WTC11 (cell line): Measurements from ENCODE around the gene EDC4. TPM values are rescaled to one million over a fixed set of nuclear protein-coding genes. Genes with fewer than 3 reads are reported as not detected.

Experiments used
- ATAC-seq: fragments of 200-7000 bp; cut with Tn5 transposase; 2 replicates; pipeline ENCODE4 v1.10.0; 2021; ENCODE audit warnings: mild to moderate bottlenecking, moderate library complexity
- CTCF ChIA-PET: fragments of 300-600 bp; sonication (Branson Sonifier 250); formaldehyde crosslinking; loops from one replicate; lab custom pipeline; 2021; ENCODE audit warnings: antibody characterized with exemption; lab: Charles Lee
- POLR2A ChIA-PET: fragments of 350-600 bp; sonication (Branson Sonifier 250); formaldehyde crosslinking; loops from one replicate; lab custom pipeline; 2021; ENCODE audit warnings: antibody characterized with exemption; lab: Charles Lee
- DNase-seq: peaks from one replicate; pipeline ENCODE4 v3.0.0; 2021; ENCODE audit warnings: low spot score
- H3K27ac Mint-ChIP-seq: 2 replicates; pipeline ENCODE4 v1.8.0; 2021; ENCODE audit warnings: mixed read lengths
- H3K27me3 Mint-ChIP-seq: 2 replicates; pipeline ENCODE4 v1.8.0; 2021; ENCODE audit warnings: low read depth, mild to moderate bottlenecking, moderate library complexity, mixed read lengths
- H3K36me3 Mint-ChIP-seq: 2 replicates; pipeline ENCODE4 v1.8.0; 2021; ENCODE audit warnings: mixed read lengths
- H3K4me1 Mint-ChIP-seq: 2 replicates; pipeline ENCODE4 v1.8.0; 2022; ENCODE audit warnings: mixed read lengths
- H3K4me3 Mint-ChIP-seq: 2 replicates; pipeline ENCODE4 v1.8.0; 2021; ENCODE audit warnings: mild to moderate bottlenecking, moderate library complexity, mixed read lengths
- H3K9me3 Mint-ChIP-seq: 2 replicates; pipeline ENCODE4 v1.8.0; 2021; ENCODE audit warnings: mixed read lengths
- CREM ChIP-seq: sonication (generic); formaldehyde crosslinking; IDR thresholded peaks from 2 replicates; pipeline ENCODE4 v1.8.1; 2022; ENCODE audit warnings: mild to moderate bottlenecking, missing genetic modification reagents, moderate library complexity
- ELF4 ChIP-seq: sonication (generic); formaldehyde crosslinking; IDR thresholded peaks from 2 replicates; pipeline ENCODE4 v1.8.1; 2022; ENCODE audit warnings: low read depth, mild to moderate bottlenecking, moderate library complexity, missing genetic modification reagents
- EMX1 ChIP-seq: fragments of 250-450 bp; sonication (Bioruptor Pico); IDR thresholded peaks from 2 replicates; pipeline ENCODE4 v1.8.0; 2021; ENCODE audit warnings: mild to moderate bottlenecking
- ETV6 ChIP-seq: sonication (generic); formaldehyde crosslinking; IDR thresholded peaks from 2 replicates; pipeline ENCODE4 v1.8.1; 2022; ENCODE audit warnings: mild to moderate bottlenecking, missing genetic modification reagents
- GABPB1 ChIP-seq: sonication (generic); formaldehyde crosslinking; IDR thresholded peaks from 2 replicates; pipeline ENCODE4 v1.8.1; 2023; ENCODE audit warnings: mild to moderate bottlenecking, missing genetic modification reagents
- KAT7 ChIP-seq: sonication (generic); formaldehyde crosslinking; IDR thresholded peaks from 2 replicates; pipeline ENCODE4 v1.8.1; 2023; ENCODE audit warnings: missing genetic modification reagents, mild to moderate bottlenecking, borderline replicate concordance
- MXD4 ChIP-seq: fragments of 250-450 bp; sonication (Bioruptor Pico); IDR thresholded peaks from 2 replicates; pipeline ENCODE4 v1.8.0; 2021; ENCODE audit warnings: mild to moderate bottlenecking, moderate library complexity, borderline replicate concordance
- NR1H2 ChIP-seq: sonication (generic); formaldehyde crosslinking; IDR thresholded peaks from 2 replicates; pipeline ENCODE4 v1.9.0; 2021; ENCODE audit warnings: mild to moderate bottlenecking, moderate library complexity, missing genetic modification reagents
- PRRX2 ChIP-seq: fragments of 250-450 bp; sonication (Bioruptor Pico); IDR thresholded peaks from 2 replicates; pipeline ENCODE4 v1.8.0; 2021; ENCODE audit warnings: mild to moderate bottlenecking
- SMAD3 ChIP-seq: sonication (generic); formaldehyde crosslinking; IDR thresholded peaks from 2 replicates; pipeline ENCODE4 v1.8.0; 2022; ENCODE audit warnings: missing genetic modification reagents, mild to moderate bottlenecking, borderline replicate concordance
- SP1 ChIP-seq: sonication (generic); formaldehyde crosslinking; conservative IDR thresholded peaks from 2 replicates; pipeline ENCODE4 v1.8.1; 2022; ENCODE audit warnings: missing genetic modification reagents
- ZNF121 ChIP-seq: sonication (generic); formaldehyde crosslinking; IDR thresholded peaks from 2 replicates; pipeline ENCODE4 v1.8.0; 2023; ENCODE audit warnings: missing genetic modification reagents
- ZNF219 ChIP-seq: sonication (generic); formaldehyde crosslinking; IDR thresholded peaks from 2 replicates; pipeline ENCODE4 v1.8.0; 2023; ENCODE audit warnings: missing genetic modification reagents, mild to moderate bottlenecking, borderline replicate concordance
- ZNF317 ChIP-seq: sonication (generic); formaldehyde crosslinking; IDR thresholded peaks from 2 replicates; pipeline ENCODE4 v1.8.1; 2023; ENCODE audit warnings: low read depth, mild to moderate bottlenecking, moderate library complexity, missing genetic modification reagents, borderline replicate concordance
- total RNA-seq: library from RNA; stranded (reverse); gene quantifications from 3 replicates; pipeline ENCODE4 v1.2.3, GENCODE V29; 2021
- TF ChIP-seq, protein P1 (sequence below): sonication (generic); formaldehyde crosslinking; IDR thresholded peaks from 2 replicates; pipeline ENCODE4 v1.8.0; 2023; ENCODE audit warnings: missing genetic modification reagents, mild to moderate bottlenecking, borderline replicate concordance
- TF ChIP-seq, protein P2 (sequence below): sonication (generic); formaldehyde crosslinking; IDR thresholded peaks from 2 replicates; pipeline ENCODE4 v1.8.0; 2023; ENCODE audit warnings: missing genetic modification reagents
- TF ChIP-seq, protein P3 (sequence below): sonication (generic); formaldehyde crosslinking; IDR thresholded peaks from 2 replicates; pipeline ENCODE4 v1.8.0; 2022; ENCODE audit warnings: mild to moderate bottlenecking, missing genetic modification reagents
- TF ChIP-seq, protein P4 (sequence below): sonication (generic); formaldehyde crosslinking; IDR thresholded peaks from 2 replicates; pipeline ENCODE4 v1.8.0; 2022; ENCODE audit warnings: mild to moderate bottlenecking, missing genetic modification reagents
- TF ChIP-seq, protein P5 (sequence below): sonication (generic); formaldehyde crosslinking; conservative IDR thresholded peaks from 2 replicates; pipeline ENCODE4 v1.8.1; 2022; ENCODE audit warnings: mild to moderate bottlenecking, missing genetic modification reagents
- TF ChIP-seq, protein P6 (sequence below): sonication (generic); formaldehyde crosslinking; IDR thresholded peaks from 2 replicates; pipeline ENCODE4 v1.8.1; 2022; ENCODE audit warnings: mild to moderate bottlenecking, moderate library complexity, missing genetic modification reagents
- TF ChIP-seq, protein P7 (sequence below): sonication (generic); formaldehyde crosslinking; IDR thresholded peaks from 2 replicates; pipeline ENCODE4 v1.8.0; 2022; ENCODE audit warnings: mild to moderate bottlenecking, missing genetic modification reagents
- TF ChIP-seq, protein P8 (sequence below): sonication (generic); formaldehyde crosslinking; IDR thresholded peaks from 2 replicates; pipeline ENCODE4 v1.8.1; 2022; ENCODE audit warnings: low read depth, missing genetic modification reagents, borderline replicate concordance

EDC4 gene
- total RNA-seq, 1 experiment from 2014 or later = 83.7 TPM

DNA sequence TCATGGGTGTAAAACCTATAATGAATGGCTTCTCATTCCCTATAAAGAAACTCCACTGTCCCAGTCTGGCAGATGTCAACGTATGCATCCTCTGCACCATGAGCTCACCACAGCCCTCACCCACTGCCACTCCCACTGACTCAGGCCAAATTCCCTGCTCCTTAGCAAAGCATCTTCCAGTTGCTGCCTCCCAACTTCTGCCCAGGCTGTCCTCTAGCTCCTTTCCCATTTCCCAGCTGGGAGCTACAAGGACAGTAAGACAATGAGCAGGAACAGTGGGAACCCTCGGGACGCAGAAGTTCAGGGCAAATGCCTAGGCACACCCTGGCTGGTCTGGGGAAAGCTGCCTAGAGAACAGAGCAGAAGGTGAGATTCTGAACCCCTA is 39.8 kb upstream of the EDC4 start:
- no peaks in the 10 kb centered on the region for H3K9me3 Mint-ChIP-seq
- H3K4me3 Mint-ChIP-seq = peak overlapping the region; percentile 80
- TF ChIP-seq, protein P1, sequence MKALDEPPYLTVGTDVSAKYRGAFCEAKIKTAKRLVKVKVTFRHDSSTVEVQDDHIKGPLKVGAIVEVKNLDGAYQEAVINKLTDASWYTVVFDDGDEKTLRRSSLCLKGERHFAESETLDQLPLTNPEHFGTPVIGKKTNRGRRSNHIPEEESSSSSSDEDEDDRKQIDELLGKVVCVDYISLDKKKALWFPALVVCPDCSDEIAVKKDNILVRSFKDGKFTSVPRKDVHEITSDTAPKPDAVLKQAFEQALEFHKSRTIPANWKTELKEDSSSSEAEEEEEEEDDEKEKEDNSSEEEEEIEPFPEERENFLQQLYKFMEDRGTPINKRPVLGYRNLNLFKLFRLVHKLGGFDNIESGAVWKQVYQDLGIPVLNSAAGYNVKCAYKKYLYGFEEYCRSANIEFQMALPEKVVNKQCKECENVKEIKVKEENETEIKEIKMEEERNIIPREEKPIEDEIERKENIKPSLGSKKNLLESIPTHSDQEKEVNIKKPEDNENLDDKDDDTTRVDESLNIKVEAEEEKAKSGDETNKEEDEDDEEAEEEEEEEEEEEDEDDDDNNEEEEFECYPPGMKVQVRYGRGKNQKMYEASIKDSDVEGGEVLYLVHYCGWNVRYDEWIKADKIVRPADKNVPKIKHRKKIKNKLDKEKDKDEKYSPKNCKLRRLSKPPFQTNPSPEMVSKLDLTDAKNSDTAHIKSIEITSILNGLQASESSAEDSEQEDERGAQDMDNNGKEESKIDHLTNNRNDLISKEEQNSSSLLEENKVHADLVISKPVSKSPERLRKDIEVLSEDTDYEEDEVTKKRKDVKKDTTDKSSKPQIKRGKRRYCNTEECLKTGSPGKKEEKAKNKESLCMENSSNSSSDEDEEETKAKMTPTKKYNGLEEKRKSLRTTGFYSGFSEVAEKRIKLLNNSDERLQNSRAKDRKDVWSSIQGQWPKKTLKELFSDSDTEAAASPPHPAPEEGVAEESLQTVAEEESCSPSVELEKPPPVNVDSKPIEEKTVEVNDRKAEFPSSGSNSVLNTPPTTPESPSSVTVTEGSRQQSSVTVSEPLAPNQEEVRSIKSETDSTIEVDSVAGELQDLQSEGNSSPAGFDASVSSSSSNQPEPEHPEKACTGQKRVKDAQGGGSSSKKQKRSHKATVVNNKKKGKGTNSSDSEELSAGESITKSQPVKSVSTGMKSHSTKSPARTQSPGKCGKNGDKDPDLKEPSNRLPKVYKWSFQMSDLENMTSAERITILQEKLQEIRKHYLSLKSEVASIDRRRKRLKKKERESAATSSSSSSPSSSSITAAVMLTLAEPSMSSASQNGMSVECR (CRISPR knock-in tag) = no peak
- POLR2A ChIA-PET = interaction anchor here (1.1 to 2.6 kb wide), 3 partner anchors 12 to 17 kb away, joined by 3 to 9 read pairs (median 5); partner anchors contain the start of gene NUTF2
- ATAC-seq (no peak), DNase-seq (no peak)
- no peak overlapping the region for H3K27ac Mint-ChIP-seq
- H3K4me1 Mint-ChIP-seq = peaks cover 9% of the 10 kb centered on the region
- no peaks in the 10 kb centered on the region; the same call in 1 of the 2 replicates for H3K27me3 Mint-ChIP-seq
- CTCF ChIA-PET = interaction anchor here (1.0 to 4.1 kb wide), 10 partner anchors 7 to 431 kb away, joined by 3 to 62 read pairs (median 4); partner anchors contain the start of genes NRN1L and SLC7A6
- H3K36me3 Mint-ChIP-seq = peaks cover 15% of the 10 kb centered on the region

DNA sequence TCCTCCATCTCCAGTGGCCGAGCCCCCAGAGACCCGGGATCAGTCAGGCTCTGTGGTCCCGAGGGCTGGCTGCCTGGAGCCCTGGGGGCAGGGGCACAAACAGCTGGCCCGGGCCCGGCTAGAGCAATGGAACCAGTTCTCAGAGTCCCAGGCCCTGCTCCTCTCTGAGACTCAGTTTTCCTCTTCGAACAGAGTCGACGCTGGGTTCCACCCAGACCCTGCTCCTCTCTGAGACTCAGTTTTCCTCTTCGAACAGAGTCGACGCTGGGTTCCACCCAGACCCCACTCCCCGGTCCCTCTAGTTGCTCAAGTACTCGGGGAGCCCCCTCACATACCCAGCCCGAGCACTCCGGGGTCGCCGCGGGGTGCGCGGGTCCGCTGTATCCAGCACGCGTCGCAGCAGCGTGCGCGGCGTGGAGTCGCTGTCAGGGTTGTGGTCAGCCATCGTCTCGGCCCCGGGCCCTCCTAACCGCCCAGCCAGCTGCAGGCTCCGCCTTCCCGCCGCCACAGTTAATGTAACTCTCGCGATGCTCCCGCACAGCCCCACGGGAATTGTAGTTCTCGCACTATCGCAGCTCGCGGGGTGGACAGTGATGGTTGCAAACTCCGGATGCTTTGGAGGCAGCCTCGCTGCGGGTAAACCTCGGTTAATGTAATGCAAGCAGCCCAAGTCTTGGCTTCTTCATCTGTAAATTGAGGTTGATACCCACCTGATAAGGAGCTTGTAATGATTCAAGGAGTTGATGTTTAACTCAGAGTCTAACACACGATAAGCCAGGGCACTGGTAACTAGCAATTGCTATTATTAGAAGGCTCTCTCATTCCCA is 39.2 kb upstream of the EDC4 start:
- H3K4me3 Mint-ChIP-seq = peak overlapping the region; percentile 80
- DNase-seq (peak; percentile 96), ATAC-seq (peak; percentile 99)
- CTCF ChIA-PET = interaction anchor here (0.5 to 4.1 kb wide), 14 partner anchors 8 to 431 kb away, joined by 3 to 62 read pairs (median 4); partner anchors contain the start of genes NRN1L and SLC7A6
- peaks cover 15% of the 10 kb centered on the region for H3K36me3 Mint-ChIP-seq
- no peak overlapping the region for H3K27ac Mint-ChIP-seq
- POLR2A ChIA-PET = interaction anchor here (1.1 to 2.6 kb wide), 3 partner anchors 12 to 17 kb away, joined by 3 to 9 read pairs (median 5); partner anchors contain the start of gene NUTF2
- H3K27me3 Mint-ChIP-seq = no peaks in the 10 kb centered on the region; the same call in 1 of the 2 replicates
- peaks cover 9% of the 10 kb centered on the region for H3K4me1 Mint-ChIP-seq
- H3K9me3 Mint-ChIP-seq = no peaks in the 10 kb centered on the region
- TF ChIP-seq, protein P2, sequence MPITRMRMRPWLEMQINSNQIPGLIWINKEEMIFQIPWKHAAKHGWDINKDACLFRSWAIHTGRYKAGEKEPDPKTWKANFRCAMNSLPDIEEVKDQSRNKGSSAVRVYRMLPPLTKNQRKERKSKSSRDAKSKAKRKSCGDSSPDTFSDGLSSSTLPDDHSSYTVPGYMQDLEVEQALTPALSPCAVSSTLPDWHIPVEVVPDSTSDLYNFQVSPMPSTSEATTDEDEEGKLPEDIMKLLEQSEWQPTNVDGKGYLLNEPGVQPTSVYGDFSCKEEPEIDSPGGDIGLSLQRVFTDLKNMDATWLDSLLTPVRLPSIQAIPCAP (CRISPR knock-in tag) = 0 out of 2 replicates have a peak, but pooled peaks have one; percentile 39
- no peak for TF ChIP-seq SMAD3 (CRISPR knock-in tag)
- TF ChIP-seq, protein P3, sequence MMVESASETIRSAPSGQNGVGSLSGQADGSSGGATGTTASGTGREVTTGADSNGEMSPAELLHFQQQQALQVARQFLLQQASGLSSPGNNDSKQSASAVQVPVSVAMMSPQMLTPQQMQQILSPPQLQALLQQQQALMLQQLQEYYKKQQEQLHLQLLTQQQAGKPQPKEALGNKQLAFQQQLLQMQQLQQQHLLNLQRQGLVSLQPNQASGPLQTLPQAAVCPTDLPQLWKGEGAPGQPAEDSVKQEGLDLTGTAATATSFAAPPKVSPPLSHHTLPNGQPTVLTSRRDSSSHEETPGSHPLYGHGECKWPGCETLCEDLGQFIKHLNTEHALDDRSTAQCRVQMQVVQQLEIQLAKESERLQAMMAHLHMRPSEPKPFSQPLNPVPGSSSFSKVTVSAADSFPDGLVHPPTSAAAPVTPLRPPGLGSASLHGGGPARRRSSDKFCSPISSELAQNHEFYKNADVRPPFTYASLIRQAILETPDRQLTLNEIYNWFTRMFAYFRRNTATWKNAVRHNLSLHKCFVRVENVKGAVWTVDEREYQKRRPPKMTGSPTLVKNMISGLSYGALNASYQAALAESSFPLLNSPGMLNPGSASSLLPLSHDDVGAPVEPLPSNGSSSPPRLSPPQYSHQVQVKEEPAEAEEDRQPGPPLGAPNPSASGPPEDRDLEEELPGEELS (CRISPR knock-in tag) = peak; percentile 63; the same call in 1 of the 2 replicates
- TF ChIP-seq KAT7 (CRISPR knock-in tag) = 0 out of 2 replicates have a peak, but pooled peaks have one; percentile 60
- no peak for TF ChIP-seq PRRX2 (CRISPR knock-in tag)
- TF ChIP-seq GABPB1 = peak; percentile 75
- TF ChIP-seq, protein P4, sequence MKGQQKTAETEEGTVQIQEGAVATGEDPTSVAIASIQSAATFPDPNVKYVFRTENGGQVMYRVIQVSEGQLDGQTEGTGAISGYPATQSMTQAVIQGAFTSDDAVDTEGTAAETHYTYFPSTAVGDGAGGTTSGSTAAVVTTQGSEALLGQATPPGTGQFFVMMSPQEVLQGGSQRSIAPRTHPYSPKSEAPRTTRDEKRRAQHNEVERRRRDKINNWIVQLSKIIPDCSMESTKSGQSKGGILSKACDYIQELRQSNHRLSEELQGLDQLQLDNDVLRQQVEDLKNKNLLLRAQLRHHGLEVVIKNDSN = peak; percentile 60; the same call in 1 of the 2 replicates
- TF ChIP-seq ZNF121 (CRISPR knock-in tag) = no peak
- TF ChIP-seq ZNF219 (CRISPR knock-in tag) = no peak
- no peak for TF ChIP-seq NR1H2 (CRISPR knock-in tag)
- TF ChIP-seq, protein P5, sequence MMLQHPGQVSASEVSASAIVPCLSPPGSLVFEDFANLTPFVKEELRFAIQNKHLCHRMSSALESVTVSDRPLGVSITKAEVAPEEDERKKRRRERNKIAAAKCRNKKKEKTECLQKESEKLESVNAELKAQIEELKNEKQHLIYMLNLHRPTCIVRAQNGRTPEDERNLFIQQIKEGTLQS = no peak
- no peak for TF ChIP-seq MXD4 (CRISPR knock-in tag)
- TF ChIP-seq ETV6 (CRISPR knock-in tag) = peak; percentile 86; the same call in 1 of the 2 replicates
- no peak for TF ChIP-seq ZNF317
- TF ChIP-seq EMX1 (CRISPR knock-in tag) = no peak
- TF ChIP-seq, protein P6, sequence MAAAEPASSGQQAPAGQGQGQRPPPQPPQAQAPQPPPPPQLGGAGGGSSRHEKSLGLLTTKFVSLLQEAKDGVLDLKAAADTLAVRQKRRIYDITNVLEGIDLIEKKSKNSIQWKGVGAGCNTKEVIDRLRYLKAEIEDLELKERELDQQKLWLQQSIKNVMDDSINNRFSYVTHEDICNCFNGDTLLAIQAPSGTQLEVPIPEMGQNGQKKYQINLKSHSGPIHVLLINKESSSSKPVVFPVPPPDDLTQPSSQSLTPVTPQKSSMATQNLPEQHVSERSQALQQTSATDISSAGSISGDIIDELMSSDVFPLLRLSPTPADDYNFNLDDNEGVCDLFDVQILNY (CRISPR knock-in tag) = peak; percentile 92
- TF ChIP-seq, protein P7, sequence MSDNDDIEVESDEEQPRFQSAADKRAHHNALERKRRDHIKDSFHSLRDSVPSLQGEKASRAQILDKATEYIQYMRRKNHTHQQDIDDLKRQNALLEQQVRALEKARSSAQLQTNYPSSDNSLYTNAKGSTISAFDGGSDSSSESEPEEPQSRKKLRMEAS (CRISPR knock-in tag) = peak; percentile 81
- TF ChIP-seq, protein P8, sequence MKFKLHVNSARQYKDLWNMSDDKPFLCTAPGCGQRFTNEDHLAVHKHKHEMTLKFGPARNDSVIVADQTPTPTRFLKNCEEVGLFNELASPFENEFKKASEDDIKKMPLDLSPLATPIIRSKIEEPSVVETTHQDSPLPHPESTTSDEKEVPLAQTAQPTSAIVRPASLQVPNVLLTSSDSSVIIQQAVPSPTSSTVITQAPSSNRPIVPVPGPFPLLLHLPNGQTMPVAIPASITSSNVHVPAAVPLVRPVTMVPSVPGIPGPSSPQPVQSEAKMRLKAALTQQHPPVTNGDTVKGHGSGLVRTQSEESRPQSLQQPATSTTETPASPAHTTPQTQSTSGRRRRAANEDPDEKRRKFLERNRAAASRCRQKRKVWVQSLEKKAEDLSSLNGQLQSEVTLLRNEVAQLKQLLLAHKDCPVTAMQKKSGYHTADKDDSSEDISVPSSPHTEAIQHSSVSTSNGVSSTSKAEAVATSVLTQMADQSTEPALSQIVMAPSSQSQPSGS = no peak
- peak; percentile 69 for TF ChIP-seq SP1 (CRISPR knock-in tag)
- no peak for TF ChIP-seq CREM (CRISPR knock-in tag)
- TF ChIP-seq ELF4 (CRISPR knock-in tag) = no peak
